Smooth muscle cell (in vitro differentiated cells): Measurements from ENCODE around the gene RETREG2. TPM values are rescaled to one million over a fixed set of nuclear protein-coding genes. Genes with fewer than 3 reads are reported as not detected.

ENCODE experiments used
- DNase-seq: peaks from one replicate; lab custom pipeline; 2025; ENCODE audit not compliant: unreplicated experiment; lab: John Stamatoyannopoulos, UW
- H2AFZ ChIP-seq: fragments of 200-600 bp; sonication (generic); 2 replicates; pipeline ENCODE4 v1.6.0; 2016; ENCODE audit warnings: antibody characterized with exemption, low read depth, mild to moderate bottlenecking
- H3F3A ChIP-seq: fragments of 200-600 bp; sonication (generic); 2 replicates; pipeline ENCODE4 v1.6.0; 2017; ENCODE audit warnings: antibody characterized with exemption, low read depth
- H3K27ac ChIP-seq: fragments of 200-600 bp; sonication (generic); 2 replicates; pipeline ENCODE4 v1.5.1; 2016; ENCODE audit warnings: low read depth, mild to moderate bottlenecking
- H3K27me3 ChIP-seq: fragments of 200-600 bp; sonication (generic); 2 replicates; pipeline ENCODE4 v1.6.1; 2016; ENCODE audit warnings: low read depth, mild to moderate bottlenecking
- H3K36me3 ChIP-seq: fragments of 200-600 bp; sonication (generic); 2 replicates; pipeline ENCODE4 v1.5.1; 2016; ENCODE audit warnings: low read depth
- H3K4me1 ChIP-seq: fragments of 200-600 bp; sonication (generic); 2 replicates; pipeline ENCODE4 v1.5.1; 2016; ENCODE audit warnings: low read depth
- H3K4me2 ChIP-seq: fragments of 200-600 bp; sonication (generic); 2 replicates; pipeline ENCODE4 v1.6.0; 2016; ENCODE audit warnings: mild to moderate bottlenecking
- H3K4me3 ChIP-seq: fragments of 200-600 bp; sonication (generic); 2 replicates; pipeline ENCODE4 v1.5.1; 2016; ENCODE audit warnings: mild to moderate bottlenecking
- H3K79me2 ChIP-seq: fragments of 200-600 bp; sonication (generic); 2 replicates; pipeline ENCODE4 v1.6.0; 2016; ENCODE audit warnings: low read depth, mild to moderate bottlenecking
- H3K9ac ChIP-seq: fragments of 200-600 bp; sonication (generic); 2 replicates; pipeline ENCODE4 v1.6.0; 2016; ENCODE audit warnings: low read depth
- H3K9me3 ChIP-seq: fragments of 200-600 bp; sonication (generic); replicated peaks from 2 replicates; pipeline ENCODE4 v1.5.1; 2016; ENCODE audit warnings: low read depth
- H4K20me1 ChIP-seq: fragments of 200-600 bp; sonication (generic); 2 replicates; pipeline ENCODE4 v1.6.0; 2016; ENCODE audit warnings: low read depth
- CTCF ChIP-seq: fragments of 200-600 bp; sonication (generic); IDR thresholded peaks from 2 replicates; pipeline ENCODE4 v1.5.1; 2017; ENCODE audit warnings: borderline replicate concordance, mild to moderate bottlenecking, antibody characterized with exemption; ENCODE audit not compliant: insufficient read depth, poor library complexity, severe bottlenecking
- WGBS: methylation state at CpG from one replicate; pipeline ENCODE4 v1.1.7; 2016; ENCODE audit warnings: low lambda C conversion rate; 5-methylcytosine and 5-hydroxymethylcytosine counted together
- polyA plus RNA-seq: library from polyadenylated mRNA; unstranded; fragments of >200 nt; fragmentation: Nextera tagmentation; extraction: Ambion mirVana; gene quantifications from 2 replicates; pipeline ENCODE4 v1.2.1, GENCODE V29; 2016
- total RNA-seq: library from RNA; depleted of rRNA; stranded (reverse); fragments of >200 nt; gene quantifications from 2 replicates; pipeline ENCODE4 v1.2.3, GENCODE V29; 2014

Gene RETREG2
- total RNA-seq (48.7 and 49.8 TPM in 2 replicates), polyA plus RNA-seq (57.2 and 66.6 TPM in 2 replicates)

- WGBS, result 2% methylated on average over 45 of the region's 67 CpGs
Measured at GRCh38 chr2:219177552-219178376, at the start of gene RETREG2. RETREG2 (plus strand) TSS chr2:219178275; CDS start chr2:219178353, 78 bp downstream.

GRCh38 chr2:219128396-219128795 is 49.7 kb upstream of the RETREG2 start:
- Histone ChIP-seq H3F3A (peaks cover 3% of the 10 kb centered on the region), H4K20me1 (peaks cover 5% of the 10 kb centered on the region), H3K4me3 (no peak overlapping the region), H3K27ac (no peak overlapping the region), H3K9ac (no peak overlapping the region), H3K79me2 (no peaks in the 10 kb centered on the region), H3K4me1 (peaks cover 15% of the 10 kb centered on the region), H3K9me3 (no peaks in the 10 kb centered on the region), H3K4me2 (no peak overlapping the region), H3K27me3 (no peaks in the 10 kb centered on the region), H2AFZ (no peak overlapping the region), H3K36me3 (no peaks in the 10 kb centered on the region)
- no peak for TF ChIP-seq CTCF
- DNase-seq, result no peak
- 84% methylated on average over 7 of the region's 7 CpGs for WGBS

More at GRCh38 chr2:219177552-219178376, at the start of gene RETREG2:
- Histone ChIP-seq H3K4me2 (peak within 1 kb of the TSS; percentile 99), H2AFZ (peak within 1 kb of the TSS; percentile 89), H3K27ac (peak within 1 kb of the TSS; percentile 79), H3K4me3 (peak within 1 kb of the TSS; percentile 74), H3K79me2 (peaks cover 14% of the 10 kb centered on the region), H3K36me3 (no peaks in the 10 kb centered on the region), H3K4me1 (peaks cover 4% of the 10 kb centered on the region), H3K9me3 (no peaks in the 10 kb centered on the region), H3K9ac (peak within 1 kb of the TSS; percentile 78), H3F3A (no peaks in the 10 kb centered on the region), H4K20me1 (peaks cover 7% of the 10 kb centered on the region), H3K27me3 (no peaks in the 10 kb centered on the region)
- peak; percentile 83 for DNase-seq
- peak; percentile 27 for TF ChIP-seq CTCF

GRCh38 chr2:219129589-219129988 is 48.5 kb upstream of the RETREG2 start:
- no peak for DNase-seq
- Histone ChIP-seq H3K79me2 (no peaks in the 10 kb centered on the region), H4K20me1 (peaks cover 4% of the 10 kb centered on the region), H2AFZ (no peak overlapping the region), H3K4me1 (peaks cover 4% of the 10 kb centered on the region), H3K9me3 (no peaks in the 10 kb centered on the region), H3K27me3 (no peaks in the 10 kb centered on the region), H3K36me3 (no peaks in the 10 kb centered on the region), H3K4me3 (no peak overlapping the region), H3K9ac (no peak overlapping the region), H3F3A (no peaks in the 10 kb centered on the region), H3K27ac (no peak overlapping the region), H3K4me2 (no peak overlapping the region)
- 87% methylated on average over 16 of the region's 16 CpGs for WGBS
- TF ChIP-seq CTCF, result no peak

GRCh38 chr2:219131327-219131726 is 46.7 kb upstream of the RETREG2 start:
- WGBS, result 88% methylated on average over 3 of the region's 3 CpGs

More at GRCh38 chr2:219131327-219131726, 46.7 kb upstream of the RETREG2 start:
- Histone ChIP-seq H3K9ac (no peak overlapping the region), H3K27ac (no peak overlapping the region), H3K4me1 (no peaks in the 10 kb centered on the region), H3F3A (no peaks in the 10 kb centered on the region), H3K9me3 (no peaks in the 10 kb centered on the region), H3K27me3 (no peaks in the 10 kb centered on the region), H3K4me2 (no peak overlapping the region), H3K36me3 (no peaks in the 10 kb centered on the region), H3K4me3 (no peak overlapping the region), H3K79me2 (no peaks in the 10 kb centered on the region), H2AFZ (no peak overlapping the region), H4K20me1 (no peaks in the 10 kb centered on the region)
- no peak for DNase-seq
- no peak for TF ChIP-seq CTCF
